NCI-H2107 treated with DMSO at 0.1 percent for 48 hours (cell line): Measurements from ENCODE around the gene IL21R.
"Not testable (repeated sequence)": the region's sequence is repeated elsewhere in the genome, so short reads cannot be mapped to it uniquely, and the experiment has no call there.

Experiments used
- DNase-seq: peaks from one replicate; lab custom pipeline; 2025; ENCODE audit not compliant: unreplicated experiment; lab: John Stamatoyannopoulos, UW

The IL21R gene

GRCh38 chr16:27426423-27427408 is 24.7 kb downstream of the IL21R start:
- DNase-seq, result no peak

- DNase-seq, result no peak
Observed at GRCh38 chr16:27427538-27427937, 25.6 kb downstream of the IL21R start.

- no peak for DNase-seq
Observed at GRCh38 chr16:27428026-27428785, 26.2 kb downstream of the IL21R start.

- DNase-seq, result no peak
Observed at GRCh38 chr16:27429330-27429871, 27.4 kb downstream of the IL21R start.

- DNase-seq, result no peak
Observed at GRCh38 chr16:27429981-27430441, 28.0 kb downstream of the IL21R start.

- DNase-seq, result no peak
Observed at GRCh38 chr16:27430512-27430911, 28.5 kb downstream of the IL21R start.

GRCh38 chr16:27430923-27431484 is 29.0 kb downstream of the IL21R start:
- no peak for DNase-seq

GRCh38 chr16:27431773-27432532 is 30.0 kb downstream of the IL21R start:
- no peak for DNase-seq

- no peak for DNase-seq
Observed at GRCh38 chr16:27432558-27432957, 30.6 kb downstream of the IL21R start.

GRCh38 chr16:27433191-27433590 is 31.2 kb downstream of the IL21R start:
- DNase-seq, result not testable (repeated sequence)

- DNase-seq, result no peak
Observed at GRCh38 chr16:27433636-27434035, 31.7 kb downstream of the IL21R start.

- no peak for DNase-seq
Observed at GRCh38 chr16:27434141-27435051, 32.4 kb downstream of the IL21R start.

GRCh38 chr16:27435146-27435545 is 33.2 kb downstream of the IL21R start:
- DNase-seq, result not testable (repeated sequence)

GRCh38 chr16:27436065-27436464 is 34.1 kb downstream of the IL21R start:
- no peak for DNase-seq

GRCh38 chr16:27436921-27437650 is 35.1 kb downstream of the IL21R start:
- no peak for DNase-seq

- no peak for DNase-seq
Observed at GRCh38 chr16:27437946-27438345, 36.0 kb downstream of the IL21R start.

GRCh38 chr16:27439271-27440018 is 37.5 kb downstream of the IL21R start:
- no peak for DNase-seq

- no peak for DNase-seq
Observed at GRCh38 chr16:27441276-27441675, 39.3 kb downstream of the IL21R start.
